Liver (tissue), 3 donors: Measurements from ENCODE around the gene SPTBN5.

ENCODE experiments used
- ATF3 ChIP-seq: IDR thresholded peaks from 2 replicates; pipeline ENCODE4 v1.6.1; 2016; ENCODE audit warnings: antibody characterized with exemption
- CTCF ChIP-seq: fragments of 150-350 bp; IDR thresholded peaks from 2 replicates; pipeline ENCODE4 v1.5.1; 2017; ENCODE audit warnings: improper control_type of control experiment, low read depth, low read length; ENCODE audit not compliant: missing input control
- EGR1 ChIP-seq, 2 donors: IDR thresholded peaks; 2 replicates each; pipeline ENCODE4 v1.6.1; 2016 to 2018; ENCODE audit warnings: antibody characterized with exemption in 2 of 2, low read depth in 2 of 2
- FOXA1 ChIP-seq: IDR thresholded peaks from 2 replicates; pipeline ENCODE4 v1.6.1; 2016; ENCODE audit warnings: antibody characterized with exemption
- GABPA ChIP-seq, 2 donors: IDR thresholded peaks in 1 of 2; conservative IDR thresholded peaks in 1 of 2; 2 replicates each; pipeline ENCODE4 v1.6.1; 2016; ENCODE audit warnings: antibody characterized with exemption in 2 of 2, mild to moderate bottlenecking in 1 of 2, moderate library complexity in 1 of 2
- RAD21 ChIP-seq, 2 donors: IDR thresholded peaks; 2 replicates each; pipeline ENCODE4 v1.6.1; 2016; ENCODE audit warnings: antibody characterized with exemption in 2 of 2, mild to moderate bottlenecking in 2 of 2
- REST ChIP-seq: IDR thresholded peaks from 2 replicates; pipeline ENCODE4 v1.6.1; 2016; ENCODE audit warnings: antibody characterized with exemption, mild to moderate bottlenecking
- RXRA ChIP-seq, 2 donors: IDR thresholded peaks; 2 replicates each; pipeline ENCODE4 v1.6.1; 2017 to 2018; ENCODE audit warnings: antibody characterized with exemption in 2 of 2, mild to moderate bottlenecking in 1 of 2
- SP1 ChIP-seq: IDR thresholded peaks from 2 replicates; pipeline ENCODE4 v1.6.1; 2018; ENCODE audit warnings: antibody characterized with exemption, mild to moderate bottlenecking
- TAF1 ChIP-seq: conservative IDR thresholded peaks from 2 replicates; pipeline ENCODE4 v1.6.1; 2016; ENCODE audit warnings: antibody characterized with exemption, mild to moderate bottlenecking
- YY1 ChIP-seq: IDR thresholded peaks from 2 replicates; pipeline ENCODE4 v1.6.1; 2016; ENCODE audit warnings: antibody characterized with exemption, mild to moderate bottlenecking
- ZBTB33 ChIP-seq: IDR thresholded peaks from 2 replicates; pipeline ENCODE4 v1.6.1; 2016; ENCODE audit warnings: antibody characterized with exemption
- donor health status: healthy.
- donor health status: healthy.

- TF ChIP-seq CTCF (no peak), EGR1 (IDR thresholded peaks at IDR 0.05; ENCODE audit: low read depth in 2 of 2) (no peak), REST (no peak), RAD21 (IDR thresholded peaks at IDR 0.05) (no peak), SP1 (no peak), ZBTB33 (no peak), TAF1 (no peak), YY1 (no peak), RXRA (IDR thresholded peaks at IDR 0.05) (no peak), FOXA1 (no peak), GABPA (IDR thresholded peaks at IDR 0.05 in 1 of 2, conservative IDR thresholded peaks at IDR 0.05 in 1 of 2) (no peak), ATF3 (no peak)
These were observed 22.5 kb downstream of the SPTBN5 start for GRCh38 chr15:41871175-41871905.
